ENCODE data around the gene DPYSL3.

The DPYSL3 gene

DNA sequence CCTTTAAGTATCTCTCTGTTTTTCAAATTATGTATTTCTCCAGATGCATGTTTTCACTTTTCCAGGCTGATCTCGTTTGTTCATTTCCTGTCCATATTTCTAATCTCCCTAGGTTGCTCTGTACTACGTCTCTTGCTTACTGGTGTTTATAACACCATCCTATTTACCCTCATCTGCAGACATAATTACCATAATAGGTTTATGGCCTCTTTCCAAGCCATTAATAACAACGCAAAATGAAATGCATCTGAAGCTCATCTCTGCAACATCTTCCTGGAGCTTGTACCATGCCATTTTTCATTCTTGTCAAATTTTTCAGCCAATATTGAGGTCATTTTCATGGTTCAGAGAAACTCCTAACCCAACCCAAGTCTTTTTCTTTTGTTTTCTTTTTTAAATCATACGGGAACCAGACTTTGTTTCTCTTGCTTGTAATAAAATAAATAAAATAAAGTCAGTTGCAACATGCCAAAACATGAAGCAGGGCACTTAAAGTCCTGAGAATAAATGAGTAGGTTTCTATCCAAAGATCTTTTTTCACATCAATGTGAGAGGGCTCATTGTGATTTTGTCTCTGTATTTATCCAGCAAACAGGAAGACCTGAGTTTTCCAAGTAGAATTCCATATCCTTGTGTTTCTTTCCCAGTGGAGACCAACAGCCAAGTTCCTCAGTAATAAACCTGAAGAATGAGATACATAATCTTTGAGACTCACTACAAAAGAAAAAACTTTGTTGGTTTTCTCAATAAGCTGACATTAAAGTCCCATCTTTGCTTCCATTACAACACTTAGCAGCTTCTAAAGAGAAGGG lies 37.0 kb downstream of the DPYSL3 start:
- no peak for DNase-seq (ENCODE audit: low spot score)

DNA sequence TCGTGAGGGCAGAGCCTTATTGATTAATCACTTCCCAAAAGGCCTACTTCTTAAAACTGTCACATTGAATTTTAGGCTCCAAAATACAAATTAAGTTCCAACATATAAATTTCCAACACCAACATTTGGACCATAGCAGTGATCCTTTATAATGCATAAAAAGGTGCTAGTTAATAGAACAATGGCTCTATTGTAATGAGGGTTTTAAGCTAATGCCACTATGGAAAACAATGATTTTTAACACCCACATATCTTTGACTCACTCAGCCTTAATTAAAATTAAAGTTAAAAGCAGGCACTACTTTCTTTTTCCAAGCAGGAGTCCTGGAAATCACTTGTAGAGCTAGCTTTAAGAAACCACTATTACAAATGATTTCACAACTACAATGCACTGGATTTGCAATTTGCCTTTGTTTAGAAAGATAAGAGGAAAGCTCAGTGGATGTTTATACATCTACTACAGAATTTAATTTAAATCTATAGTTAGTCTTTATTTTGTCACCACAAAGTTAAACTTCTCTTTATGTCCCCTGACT lies 41.8 kb downstream of the DPYSL3 start:
- no peak for DNase-seq (ENCODE audit: low spot score)

DNA sequence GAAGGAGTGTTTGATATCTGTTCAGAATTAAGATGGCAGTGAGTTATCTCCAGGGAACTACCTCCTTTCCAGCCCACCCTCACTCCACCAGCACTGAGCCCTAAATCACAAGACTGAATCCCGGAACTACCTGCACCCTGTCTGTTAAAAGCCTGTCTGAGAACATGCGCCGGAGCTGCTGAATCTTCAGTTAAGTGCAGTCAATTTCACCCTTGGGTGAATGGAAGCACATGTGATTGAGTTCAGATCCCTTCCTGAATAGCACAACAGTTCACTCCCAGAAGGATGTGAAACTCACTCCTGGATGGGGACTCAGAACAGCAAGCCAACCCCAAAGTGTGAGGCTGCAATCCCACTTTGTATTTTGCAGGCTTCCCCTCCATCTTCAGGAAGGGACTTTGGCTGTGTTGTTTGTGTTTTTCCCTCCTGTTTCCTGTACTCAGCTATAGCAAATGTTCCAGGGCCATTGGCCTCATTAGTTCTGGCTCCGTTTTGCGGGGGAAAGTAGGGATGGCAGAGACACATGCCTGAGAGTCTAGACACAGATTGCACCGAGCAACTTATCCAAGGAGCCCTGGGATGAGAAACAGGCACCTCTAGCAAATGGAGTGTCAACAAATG lies 43.4 kb downstream of the DPYSL3 start:
- no peak for DNase-seq (ENCODE audit: low spot score)

GRCh38 chr5:147465747-147466146 lies 44.1 kb downstream of the DPYSL3 start:
- DNase-seq (ENCODE audit: low spot score): no peak

DNA sequence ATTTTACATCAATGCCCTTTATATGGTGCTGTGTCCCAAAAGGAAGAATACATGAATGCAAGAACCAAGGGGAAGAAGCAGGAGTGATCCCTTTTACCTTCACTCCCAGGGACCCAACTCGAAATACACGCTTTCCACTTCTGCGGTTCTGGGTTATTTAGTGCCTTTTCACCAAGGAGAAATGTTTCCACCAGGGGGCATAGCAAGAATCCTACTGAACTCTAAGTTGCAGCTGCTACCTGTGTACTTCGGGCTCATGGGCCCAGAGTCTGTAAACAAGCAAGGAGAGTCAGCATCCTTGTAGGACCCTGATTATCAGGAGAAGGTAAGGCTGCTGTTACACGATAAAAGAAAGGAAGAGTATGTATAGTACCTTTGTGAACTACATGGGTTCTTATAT lies 45.7 kb downstream of the DPYSL3 start:
- no peak for DNase-seq (ENCODE audit: low spot score)

DNA sequence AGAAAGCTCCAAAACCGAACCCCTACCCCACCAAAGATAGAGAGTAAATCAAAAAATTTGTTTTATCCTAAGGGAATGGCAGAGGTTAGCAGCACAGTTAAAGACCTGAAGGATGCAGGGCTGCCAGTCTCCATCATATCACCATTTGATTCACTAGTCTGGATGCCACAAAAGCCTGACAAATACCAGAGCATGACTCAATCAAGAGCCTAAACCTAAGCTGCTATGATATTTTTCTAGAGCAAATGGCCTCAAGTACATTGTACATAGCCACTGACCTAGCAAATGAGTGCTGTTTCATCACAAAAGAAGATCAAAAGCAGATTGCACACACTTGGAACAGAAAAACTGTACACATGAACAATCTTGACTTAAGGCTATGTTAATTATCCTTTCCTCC lies 48.0 kb downstream of the DPYSL3 start:
- no peak for DNase-seq (ENCODE audit: low spot score)

DNA sequence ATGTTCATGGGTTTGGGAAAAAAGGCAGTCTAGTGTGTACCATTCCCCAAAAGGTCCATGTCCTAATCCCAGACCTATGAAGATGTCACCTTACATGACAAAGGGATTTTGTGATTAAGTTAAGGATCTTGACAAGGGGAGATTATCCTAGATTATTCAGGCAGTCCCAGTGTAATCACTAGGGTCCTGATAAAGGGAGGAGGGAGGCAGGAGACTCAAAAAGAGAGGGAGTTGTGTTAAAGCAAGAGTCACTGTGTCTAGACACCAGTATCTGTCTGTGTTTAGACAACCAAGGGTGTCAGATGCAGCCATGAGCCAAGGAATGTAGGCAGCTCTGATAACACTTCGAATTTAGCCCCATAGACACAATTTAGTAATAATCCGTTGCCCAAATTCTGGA lies 49.5 kb downstream of the DPYSL3 start:
- no peak for DNase-seq (ENCODE audit: low spot score)

DNA sequence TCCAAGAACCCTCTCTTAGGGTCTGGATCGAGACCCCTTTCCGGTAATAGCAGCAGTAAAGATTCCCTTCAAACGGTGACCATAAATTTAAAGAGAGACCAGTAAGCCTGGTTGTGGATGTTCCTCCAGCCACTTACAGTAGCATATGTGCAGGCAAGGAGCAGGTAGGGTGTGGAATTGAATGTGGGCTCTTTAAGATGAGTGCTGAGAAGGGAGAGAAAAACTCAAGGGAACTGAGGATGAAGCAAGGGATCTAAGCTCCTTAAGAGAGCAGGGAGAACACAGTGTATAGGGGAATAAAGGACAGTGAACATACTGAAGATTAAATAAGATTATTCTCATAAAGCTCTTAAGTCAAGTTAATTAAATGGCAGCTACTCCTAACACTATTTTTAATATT lies 51.3 kb downstream of the DPYSL3 start:
- no peak for DNase-seq (ENCODE audit: low spot score)

- no peak for DNase-seq (ENCODE audit: low spot score)
Observed at GRCh38 chr5:147455822-147456450, 53.9 kb downstream of the DPYSL3 start.

DNA sequence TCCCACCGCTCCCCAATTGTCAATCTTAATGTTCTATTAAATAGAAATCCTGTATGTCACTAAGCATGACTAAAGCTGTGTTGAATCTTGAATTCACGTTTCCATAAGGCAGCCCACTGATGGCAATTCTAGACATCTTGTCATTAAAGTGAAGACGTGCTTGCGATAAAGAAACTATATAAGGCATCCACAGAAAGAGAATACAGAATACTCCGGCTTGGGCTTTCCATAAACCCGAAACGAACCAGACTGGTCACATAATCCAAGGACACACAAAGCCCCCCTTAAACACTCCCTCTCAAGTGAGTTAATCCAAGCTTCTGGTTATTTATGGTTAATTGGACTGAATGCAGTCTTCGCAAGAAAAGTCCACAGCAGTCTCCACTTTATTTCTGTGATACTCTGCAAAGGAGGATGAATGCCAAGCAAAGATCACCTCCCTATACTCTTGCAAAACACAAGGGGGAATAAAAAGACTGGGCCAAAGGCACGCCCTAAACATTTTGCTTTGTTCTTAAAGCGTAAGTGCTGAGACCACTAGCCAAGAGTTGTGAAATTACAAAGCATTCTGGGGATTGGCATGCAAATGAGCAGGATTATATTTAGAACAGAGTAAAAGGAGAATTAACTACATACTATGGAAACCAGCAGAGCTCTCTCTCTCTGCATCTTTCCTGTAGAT lies 54.7 kb downstream of the DPYSL3 start:
- no peak for DNase-seq (ENCODE audit: low spot score)

- peak; percentile 74 for DNase-seq (ENCODE audit: low spot score)
Observed at GRCh38 chr5:147453875-147454814, 55.7 kb downstream of the DPYSL3 start.

GRCh38 chr5:147452165-147452811 lies 57.6 kb downstream of the DPYSL3 start:
- DNase-seq (ENCODE audit: low spot score): no peak

DNA sequence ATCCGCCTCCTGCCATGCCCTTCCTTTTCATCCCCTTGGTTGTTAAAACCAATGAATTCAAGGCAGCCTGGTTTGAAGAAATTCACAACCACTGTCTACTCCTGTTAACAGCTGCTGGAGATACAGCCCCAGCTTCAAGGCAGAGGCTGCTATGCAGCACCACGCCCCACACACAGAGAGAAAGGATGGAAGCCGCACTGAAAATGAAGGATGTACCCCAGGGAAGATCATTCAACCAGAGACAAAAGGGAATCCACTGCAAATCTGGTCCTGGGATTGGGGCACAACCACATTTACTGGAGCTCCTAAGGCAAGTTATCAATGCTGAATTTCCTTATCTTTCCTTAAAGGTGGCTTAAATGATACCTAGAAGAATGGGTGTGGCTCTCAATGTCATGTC lies 58.7 kb downstream of the DPYSL3 start:
- no peak for DNase-seq (ENCODE audit: low spot score)

DNA sequence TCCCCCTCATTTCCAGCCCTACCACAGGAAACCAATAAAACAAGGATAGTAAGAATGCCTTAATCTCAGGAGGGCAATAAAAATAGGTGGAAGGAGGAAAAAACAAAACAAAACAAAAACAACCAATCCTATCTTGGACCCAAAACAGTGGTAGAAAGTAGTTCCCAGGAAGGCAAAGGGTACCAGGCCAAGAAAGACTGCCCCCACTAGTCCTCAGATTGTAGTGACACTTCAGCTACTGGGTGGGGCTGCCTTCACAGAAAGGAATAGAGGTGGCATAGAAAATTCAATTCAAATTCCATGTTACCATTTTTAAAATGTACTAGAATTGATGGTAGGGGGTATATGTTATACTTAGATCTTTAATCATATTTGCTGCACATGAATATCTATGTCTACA lies 59.3 kb downstream of the DPYSL3 start:
- no peak for DNase-seq (ENCODE audit: low spot score)

DNA sequence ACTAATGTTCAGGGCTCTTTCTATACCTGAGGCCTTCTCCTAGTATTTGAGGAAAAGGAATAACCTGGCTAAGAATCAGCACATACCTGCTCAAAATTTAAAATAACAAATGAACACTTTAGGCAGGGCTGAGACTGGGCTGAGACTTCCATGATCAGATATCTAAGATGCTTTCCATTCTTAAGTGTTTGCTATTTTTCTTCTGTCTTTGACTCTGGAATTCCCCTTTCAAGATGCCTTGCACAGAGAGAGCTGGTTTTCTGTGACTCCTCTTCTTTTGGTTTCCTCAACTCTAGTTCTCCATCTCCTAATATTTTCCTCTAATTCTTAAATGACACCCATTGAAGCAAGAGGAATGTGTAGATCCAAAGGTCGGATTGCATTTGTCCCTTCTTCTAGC lies 61.1 kb downstream of the DPYSL3 start:
- DNase-seq (ENCODE audit: low spot score): no peak

DNA sequence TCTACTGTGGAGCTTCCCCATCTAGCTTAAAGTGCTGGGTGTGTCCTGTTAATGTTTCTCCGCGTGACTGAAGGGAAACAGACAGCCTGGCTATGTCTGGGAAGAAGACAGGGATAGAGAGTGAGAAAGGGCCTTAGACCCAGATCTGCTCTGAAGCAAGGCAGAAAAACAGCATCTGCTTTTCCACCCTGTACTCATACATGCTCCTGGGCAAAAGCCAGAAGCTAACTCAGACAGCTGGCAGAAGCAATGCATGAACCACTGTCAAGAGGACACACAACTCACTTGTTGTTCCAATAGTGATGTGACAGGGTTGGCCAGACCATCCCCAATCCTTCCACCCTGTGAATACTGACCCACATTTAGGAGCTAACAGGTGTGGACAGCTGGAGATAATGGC lies 63.3 kb downstream of the DPYSL3 start:
- no peak for DNase-seq (ENCODE audit: low spot score)

GRCh38 chr5:147445917-147446316 lies 64.0 kb downstream of the DPYSL3 start:
- DNase-seq (ENCODE audit: low spot score): peak; percentile 58

DNA sequence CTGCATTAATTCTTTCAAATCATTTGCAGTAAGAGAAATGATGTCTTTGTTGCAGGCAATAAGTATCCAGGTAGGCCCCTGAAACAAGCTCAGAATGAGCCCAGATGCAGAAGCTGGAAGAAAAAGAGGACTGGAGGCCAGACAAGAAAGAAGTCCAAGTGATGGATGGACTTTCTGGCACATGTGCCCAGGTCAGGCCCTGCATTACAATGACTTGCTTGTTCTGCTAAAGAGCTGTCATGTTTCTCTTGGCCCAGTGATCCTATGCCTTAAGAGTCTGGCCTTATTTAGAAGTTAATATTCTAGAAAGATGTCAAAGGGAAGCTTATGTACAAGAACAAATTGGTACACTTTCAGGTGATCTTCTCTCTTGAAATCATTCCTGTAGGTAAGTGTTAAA lies 64.8 kb downstream of the DPYSL3 start:
- DNase-seq (ENCODE audit: low spot score): no peak

- DNase-seq (ENCODE audit: low spot score): no peak
Observed at GRCh38 chr5:147442224-147442623, 67.6 kb downstream of the DPYSL3 start.

GRCh38 chr5:147441191-147441695 lies 68.6 kb downstream of the DPYSL3 start:
- DNase-seq (ENCODE audit: low spot score): no peak

- no peak for DNase-seq (ENCODE audit: low spot score)
Observed at GRCh38 chr5:147439254-147439653, 70.6 kb downstream of the DPYSL3 start.
